NT2/D1 (cell line): ENCODE measurements around the gene SETX.

Source experiments
- SUZ12 ChIP-seq: IDR thresholded peaks from 2 replicates; pipeline ENCODE4 v1.6.1; 2011; ENCODE audit not compliant: insufficient read length, insufficient read depth; ENCODE audit errors: extremely low read depth
- YY1 ChIP-seq: IDR thresholded peaks from 2 replicates; pipeline ENCODE4 v1.6.1; 2011; ENCODE audit not compliant: insufficient read length, insufficient read depth
- ZNF274 ChIP-seq: IDR thresholded peaks from 2 replicates; pipeline ENCODE4 v1.6.1; 2011; ENCODE audit warnings: mild to moderate bottlenecking, low read depth, low read length

DNA sequence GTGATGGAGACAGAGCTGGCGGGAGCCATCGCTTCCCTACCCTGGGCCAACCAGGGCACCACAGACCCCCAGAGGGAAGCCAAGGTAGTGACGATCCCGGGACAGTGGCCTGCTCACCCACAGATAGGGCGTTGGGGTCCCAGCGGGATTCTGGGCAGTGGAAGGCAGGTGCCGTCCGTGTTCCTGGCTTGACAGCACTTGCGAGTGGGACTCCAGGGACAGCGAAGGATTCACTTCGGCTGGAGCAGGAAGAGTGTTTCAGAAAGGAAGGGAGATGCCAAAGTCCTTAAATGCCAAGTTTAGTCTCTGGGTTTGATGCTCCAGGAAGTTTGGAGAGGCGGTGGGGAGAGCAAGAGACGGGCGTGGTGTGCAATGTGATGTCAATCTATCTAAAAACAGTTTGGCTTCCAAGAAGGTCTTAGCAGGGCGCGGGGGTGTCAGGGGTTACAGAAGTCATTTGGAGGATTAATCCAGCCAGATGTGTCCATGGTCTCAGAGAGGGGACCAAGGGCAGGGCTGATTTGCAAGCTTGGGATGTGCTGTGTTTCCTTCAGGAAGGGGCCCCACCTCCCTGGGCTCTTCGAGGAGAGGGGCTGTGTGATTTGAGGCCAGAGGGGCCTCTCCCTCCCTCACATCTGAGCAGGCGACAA is 118.0 kb downstream of the SETX start:
- no peak for TF ChIP-seq YY1
- no peak for TF ChIP-seq SUZ12
- no peak for TF ChIP-seq ZNF274
